ENCODE results near the gene SLC37A3.

SLC37A3 gene

GRCh38 chr7:140397784-140398750 lies at the start of gene SLC37A3:
Gene SLC37A3, minus strand, starts transcription at chr7:140398530. Its CDS starts 16,004 bp downstream, at chr7:140382526.
- Histone ChIP-seq H3K79me2 (ENCODE audit: insufficient read depth, low read length) (peaks cover 30% of the 10 kb centered on the region), H3K9me2 (replicated peaks; ENCODE audit: low read depth, low read length) (no peaks in the 10 kb centered on the region), H3K36me3 (ENCODE audit: insufficient read depth, low read length) (no peaks in the 10 kb centered on the region), H3K9ac (ENCODE audit: low read depth, low read length, poor library complexity, severe bottlenecking) (peak within 1 kb of the TSS; percentile 94), H3K27me3 (ENCODE audit: insufficient read depth, low read length, poor library complexity, severe bottlenecking) (no peaks in the 10 kb centered on the region), H3K4me3 (ENCODE audit: low read length, poor library complexity, severe bottlenecking) (peak within 1 kb of the TSS; percentile 99), H2AFZ (ENCODE audit: low read length) (peak within 1 kb of the TSS; percentile 86), H3K4me1 (ENCODE audit: insufficient read depth, low read length, poor library complexity, severe bottlenecking) (peaks cover 16% of the 10 kb centered on the region), H3K9me3 (ENCODE audit: insufficient read depth, low read depth, low read length) (no peaks in the 10 kb centered on the region), H4K20me1 (ENCODE audit: insufficient read depth, low read length, poor library complexity, severe bottlenecking) (peaks cover 14% of the 10 kb centered on the region), H3F3A (ENCODE audit: low read depth) (no peaks in the 10 kb centered on the region), H3K4me2 (ENCODE audit: low read depth, low read length, poor library complexity, severe bottlenecking) (peak within 1 kb of the TSS; percentile 99)
- no peak for TF ChIP-seq CTCF (conservative IDR thresholded peaks at IDR 0.05; ENCODE audit: low read length)
- no peak for TF ChIP-seq EZH2phosphoT487 (IDR thresholded peaks at IDR 0.05; ENCODE audit: borderline replicate concordance)

GRCh38 chr7:140447841-140448240 lies 49.5 kb upstream of the SLC37A3 start:
- peaks cover 9% of the 10 kb centered on the region for H4K20me1 ChIP-seq (ENCODE audit: insufficient read depth, low read length, poor library complexity, severe bottlenecking)
- no peaks in the 10 kb centered on the region for H3K9me2 ChIP-seq (replicated peaks; ENCODE audit: low read depth, low read length)
- H3K36me3 ChIP-seq (ENCODE audit: insufficient read depth, low read length): peaks cover 4% of the 10 kb centered on the region
- TF ChIP-seq EZH2phosphoT487 (IDR thresholded peaks at IDR 0.05; ENCODE audit: borderline replicate concordance) (no peak), CTCF (conservative IDR thresholded peaks at IDR 0.05; ENCODE audit: low read length) (no peak)
- no peaks in the 10 kb centered on the region for H3K9me3 ChIP-seq (ENCODE audit: insufficient read depth, low read depth, low read length)
- H3K9ac ChIP-seq (ENCODE audit: low read depth, low read length, poor library complexity, severe bottlenecking): no peak overlapping the region
- H2AFZ ChIP-seq (ENCODE audit: low read length): no peak overlapping the region
- no peaks in the 10 kb centered on the region for H3K79me2 ChIP-seq (ENCODE audit: insufficient read depth, low read length)
- no peaks in the 10 kb centered on the region for H3F3A ChIP-seq (ENCODE audit: low read depth)
- no peaks in the 10 kb centered on the region for H3K27me3 ChIP-seq (ENCODE audit: insufficient read depth, low read length, poor library complexity, severe bottlenecking)
- no peak overlapping the region for H3K4me3 ChIP-seq (ENCODE audit: low read length, poor library complexity, severe bottlenecking)
- H3K4me1 ChIP-seq (ENCODE audit: insufficient read depth, low read length, poor library complexity, severe bottlenecking): peaks cover 16% of the 10 kb centered on the region
- no peak overlapping the region for H3K4me2 ChIP-seq (ENCODE audit: low read depth, low read length, poor library complexity, severe bottlenecking)

- TF ChIP-seq EZH2phosphoT487 (IDR thresholded peaks at IDR 0.05; ENCODE audit: borderline replicate concordance) (no peak), CTCF (conservative IDR thresholded peaks at IDR 0.05; ENCODE audit: low read length) (0 out of 2 replicates have a peak, but pooled peaks have one; percentile 11)
- no peak overlapping the region for H3K4me2 ChIP-seq (ENCODE audit: low read depth, low read length, poor library complexity, severe bottlenecking)
- no peaks in the 10 kb centered on the region for H3K79me2 ChIP-seq (ENCODE audit: insufficient read depth, low read length)
- no peaks in the 10 kb centered on the region for H3K9me3 ChIP-seq (ENCODE audit: insufficient read depth, low read depth, low read length)
- no peak overlapping the region for H2AFZ ChIP-seq (ENCODE audit: low read length)
- H3K4me1 ChIP-seq (ENCODE audit: insufficient read depth, low read length, poor library complexity, severe bottlenecking): peaks cover 20% of the 10 kb centered on the region
- H4K20me1 ChIP-seq (ENCODE audit: insufficient read depth, low read length, poor library complexity, severe bottlenecking): peaks cover 5% of the 10 kb centered on the region
- H3K4me3 ChIP-seq (ENCODE audit: low read length, poor library complexity, severe bottlenecking): no peak overlapping the region
- no peaks in the 10 kb centered on the region for H3K9me2 ChIP-seq (replicated peaks; ENCODE audit: low read depth, low read length)
- H3F3A ChIP-seq (ENCODE audit: low read depth): no peaks in the 10 kb centered on the region
- H3K9ac ChIP-seq (ENCODE audit: low read depth, low read length, poor library complexity, severe bottlenecking): no peak overlapping the region
- no peaks in the 10 kb centered on the region for H3K27me3 ChIP-seq (ENCODE audit: insufficient read depth, low read length, poor library complexity, severe bottlenecking)
- H3K36me3 ChIP-seq (ENCODE audit: insufficient read depth, low read length): no peaks in the 10 kb centered on the region
Observed at GRCh38 chr7:140446467-140446866, 48.1 kb upstream of the SLC37A3 start.

Measured in Loucy (cell line).